Peyer's patch (tissue), 4 donors: ENCODE results near the gene BCR.

Experiments
- CTCF ChIP-seq, 6 experiments: fragments of 450-650 bp in 4 of 6; fragments of 200-600 bp in 2 of 6; sonication (generic) in 1 of 6; IDR thresholded peaks; one replicate each; pipeline ENCODE4 v1.5.1; 2017 to 2019; ENCODE audit warnings: antibody characterized with exemption in 6 of 6, mild to moderate bottlenecking in 3 of 6, moderate library complexity in 1 of 6
- POLR2A ChIP-seq, 2 donors: fragments of 450-650 bp; IDR thresholded peaks; one replicate each; pipeline ENCODE4 v1.5.1; 2017; ENCODE audit warnings: antibody characterized with exemption in 2 of 2, mild to moderate bottlenecking in 2 of 2, moderate library complexity in 2 of 2

GRCh38 chr22:23235425-23235824 is 55.1 kb downstream of the BCR start:
- TF ChIP-seq CTCF (IDR thresholded peaks at IDR 0.05) (no peak), POLR2A (IDR thresholded peaks at IDR 0.05) (no peak)
